ENCODE measurements around the gene PRRC2A. TPM values are rescaled to one million over a fixed set of nuclear protein-coding genes. Genes with fewer than 3 reads are reported as not detected.
A peak's percentile ranks its signal among the peaks of the same experiment; 100 is the strongest.

The PRRC2A gene
- total RNA-seq, 1 donor from 2014 or later = 188 TPM

DNA sequence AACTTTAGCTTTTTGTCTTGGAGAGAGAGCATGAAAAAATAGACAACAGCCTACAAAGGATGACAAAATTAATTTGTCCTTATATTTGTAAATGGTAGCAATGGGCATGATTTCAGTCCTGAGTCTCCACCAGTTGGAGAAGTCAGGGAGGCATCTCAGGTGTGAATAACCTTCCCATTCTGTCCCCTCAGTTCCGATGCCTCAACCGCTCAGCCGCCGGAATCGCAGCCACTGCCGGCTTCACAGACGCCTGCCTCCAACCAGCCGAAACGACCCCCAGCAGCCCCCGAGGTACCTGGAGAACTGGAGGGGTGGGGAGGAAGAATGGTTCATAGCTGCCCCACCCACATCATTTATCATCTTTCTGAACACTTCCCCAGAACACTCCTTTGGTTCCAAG is 3.6 kb downstream of the PRRC2A start:
- no peak overlapping the region for H3K27ac ChIP-seq (ENCODE audit: low read depth, low read length)
- H2AFZ ChIP-seq (ENCODE audit: low read depth, low read length) = no peak overlapping the region
- no peaks in the 10 kb centered on the region for H3K27me3 Mint-ChIP-seq (ENCODE audit: low read depth, unreplicated experiment)
- peaks cover 78% of the 10 kb centered on the region for H4K20me1 ChIP-seq (ENCODE audit: insufficient read depth, low read length)
- H3K4me1 Mint-ChIP-seq (ENCODE audit: low read depth, unreplicated experiment) = peaks cover 9% of the 10 kb centered on the region
- no peak for TF ChIP-seq EZH2 (IDR thresholded peaks at IDR 0.05; ENCODE audit: insufficient read depth, low read length)
- TF ChIP-seq, protein P1, sequence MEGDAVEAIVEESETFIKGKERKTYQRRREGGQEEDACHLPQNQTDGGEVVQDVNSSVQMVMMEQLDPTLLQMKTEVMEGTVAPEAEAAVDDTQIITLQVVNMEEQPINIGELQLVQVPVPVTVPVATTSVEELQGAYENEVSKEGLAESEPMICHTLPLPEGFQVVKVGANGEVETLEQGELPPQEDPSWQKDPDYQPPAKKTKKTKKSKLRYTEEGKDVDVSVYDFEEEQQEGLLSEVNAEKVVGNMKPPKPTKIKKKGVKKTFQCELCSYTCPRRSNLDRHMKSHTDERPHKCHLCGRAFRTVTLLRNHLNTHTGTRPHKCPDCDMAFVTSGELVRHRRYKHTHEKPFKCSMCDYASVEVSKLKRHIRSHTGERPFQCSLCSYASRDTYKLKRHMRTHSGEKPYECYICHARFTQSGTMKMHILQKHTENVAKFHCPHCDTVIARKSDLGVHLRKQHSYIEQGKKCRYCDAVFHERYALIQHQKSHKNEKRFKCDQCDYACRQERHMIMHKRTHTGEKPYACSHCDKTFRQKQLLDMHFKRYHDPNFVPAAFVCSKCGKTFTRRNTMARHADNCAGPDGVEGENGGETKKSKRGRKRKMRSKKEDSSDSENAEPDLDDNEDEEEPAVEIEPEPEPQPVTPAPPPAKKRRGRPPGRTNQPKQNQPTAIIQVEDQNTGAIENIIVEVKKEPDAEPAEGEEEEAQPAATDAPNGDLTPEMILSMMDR (IDR thresholded peaks at IDR 0.05; ENCODE audit: insufficient read depth, low read depth, low read length) = no peak
- H3K9me3 ChIP-seq (ENCODE audit: insufficient read depth, low read depth, low read length) = no peaks in the 10 kb centered on the region
- H3K9me3 Mint-ChIP-seq (ENCODE audit: unreplicated experiment) = no peaks in the 10 kb centered on the region
- peaks cover 84% of the 10 kb centered on the region for H3K79me2 ChIP-seq (ENCODE audit: insufficient read depth, low read length)
- peaks cover 38% of the 10 kb centered on the region for H3K36me3 Mint-ChIP-seq (ENCODE audit: low read depth, unreplicated experiment)
- peaks cover 12% of the 10 kb centered on the region for H3K4me1 ChIP-seq (ENCODE audit: insufficient read depth, low read length)
- H3K36me3 ChIP-seq (ENCODE audit: insufficient read depth, low read length) = peaks cover 50% of the 10 kb centered on the region
- no peaks in the 10 kb centered on the region for H3K27me3 ChIP-seq (ENCODE audit: insufficient read depth, low read length)
- H3K9ac ChIP-seq (ENCODE audit: low read length) = no peak overlapping the region
- H3K27ac Mint-ChIP-seq (ENCODE audit: unreplicated experiment) = no peak overlapping the region
- FAIRE-seq (no peak), DNase-seq (ENCODE audit: low read depth) (no peak)
- H3K4me3 Mint-ChIP-seq (ENCODE audit: unreplicated experiment) = peak overlapping the region; percentile 45
- no peak overlapping the region for H3K4me3 ChIP-seq (ENCODE audit: insufficient read depth, low read depth, low read length)
- no peak overlapping the region for H3K4me2 ChIP-seq (ENCODE audit: low read length)

GRCh38 chr6:31626952-31627351 is 6.4 kb downstream of the PRRC2A start:
- H3K36me3 ChIP-seq (ENCODE audit: insufficient read depth, low read length) = peaks cover 59% of the 10 kb centered on the region
- no peak overlapping the region for H3K27ac ChIP-seq (ENCODE audit: low read depth, low read length)
- H2AFZ ChIP-seq (ENCODE audit: low read depth, low read length) = no peak overlapping the region
- H3K4me3 ChIP-seq (ENCODE audit: insufficient read depth, low read depth, low read length) = no peak overlapping the region
- H3K79me2 ChIP-seq (ENCODE audit: insufficient read depth, low read length) = peaks cover 93% of the 10 kb centered on the region
- no peaks in the 10 kb centered on the region for H3K27me3 Mint-ChIP-seq (ENCODE audit: low read depth, unreplicated experiment)
- DNase-seq (ENCODE audit: low read depth) (no peak), FAIRE-seq (no peak)
- no peaks in the 10 kb centered on the region for H3K27me3 ChIP-seq (ENCODE audit: insufficient read depth, low read length)
- no peak overlapping the region for H3K4me2 ChIP-seq (ENCODE audit: low read length)
- peaks cover 95% of the 10 kb centered on the region for H4K20me1 ChIP-seq (ENCODE audit: insufficient read depth, low read length)
- H3K4me1 ChIP-seq (ENCODE audit: insufficient read depth, low read length) = peaks cover 11% of the 10 kb centered on the region
- H3K9me3 ChIP-seq (ENCODE audit: insufficient read depth, low read depth, low read length) = no peaks in the 10 kb centered on the region
- peak overlapping the region; percentile 30 for H3K9ac ChIP-seq (ENCODE audit: low read length)
- peaks cover 9% of the 10 kb centered on the region for H3K4me1 Mint-ChIP-seq (ENCODE audit: low read depth, unreplicated experiment)
- H3K27ac Mint-ChIP-seq (ENCODE audit: unreplicated experiment) = no peak overlapping the region
- H3K9me3 Mint-ChIP-seq (ENCODE audit: unreplicated experiment) = no peaks in the 10 kb centered on the region
- TF ChIP-seq, protein P1 (IDR thresholded peaks at IDR 0.05; ENCODE audit: insufficient read depth, low read depth, low read length) = no peak
- no peak for TF ChIP-seq EZH2 (IDR thresholded peaks at IDR 0.05; ENCODE audit: insufficient read depth, low read length)
- peaks cover 47% of the 10 kb centered on the region for H3K36me3 Mint-ChIP-seq (ENCODE audit: low read depth, unreplicated experiment)
- H3K4me3 Mint-ChIP-seq (ENCODE audit: unreplicated experiment) = no peak overlapping the region

DNA sequence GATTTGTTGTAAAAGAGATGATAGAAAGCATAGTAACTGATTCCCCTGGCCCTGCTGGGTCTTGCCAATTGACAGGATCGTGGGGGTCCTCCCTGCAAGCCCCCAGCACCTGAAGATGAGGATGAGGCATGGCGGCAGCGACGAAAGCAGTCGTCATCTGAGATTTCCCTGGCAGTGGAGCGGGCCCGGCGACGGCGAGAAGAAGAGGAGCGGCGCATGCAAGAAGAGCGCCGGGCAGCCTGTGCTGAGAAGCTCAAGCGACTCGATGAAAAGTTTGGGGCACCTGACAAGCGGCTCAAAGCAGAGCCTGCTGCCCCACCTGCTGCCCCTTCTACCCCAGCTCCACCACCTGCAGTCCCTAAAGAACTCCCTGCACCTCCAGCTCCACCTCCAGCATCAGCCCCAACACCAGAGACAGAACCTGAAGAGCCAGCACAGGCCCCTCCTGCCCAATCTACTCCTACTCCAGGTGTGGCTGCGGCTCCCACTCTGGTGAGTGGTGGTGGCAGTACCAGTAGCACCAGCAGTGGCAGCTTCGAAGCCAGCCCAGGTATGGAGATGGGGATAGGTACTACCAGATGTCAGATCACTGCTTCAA is 7.3 kb downstream of the PRRC2A start:
- H2AFZ ChIP-seq (ENCODE audit: low read depth, low read length) = no peak overlapping the region
- Mint-ChIP-seq H3K4me1 (ENCODE audit: low read depth, unreplicated experiment) (peaks cover 3% of the 10 kb centered on the region), H3K27ac (ENCODE audit: unreplicated experiment) (no peak overlapping the region), H3K4me3 (ENCODE audit: unreplicated experiment) (peak overlapping the region; percentile 18), H3K27me3 (ENCODE audit: low read depth, unreplicated experiment) (no peaks in the 10 kb centered on the region), H3K36me3 (ENCODE audit: low read depth, unreplicated experiment) (peaks cover 41% of the 10 kb centered on the region), H3K9me3 (ENCODE audit: unreplicated experiment) (no peaks in the 10 kb centered on the region)
- H3K4me3 ChIP-seq (ENCODE audit: insufficient read depth, low read depth, low read length) = no peak overlapping the region
- peaks cover 3% of the 10 kb centered on the region for H3K4me1 ChIP-seq (ENCODE audit: insufficient read depth, low read length)
- no peak for TF ChIP-seq EZH2 (IDR thresholded peaks at IDR 0.05; ENCODE audit: insufficient read depth, low read length)
- TF ChIP-seq, protein P1 (IDR thresholded peaks at IDR 0.05; ENCODE audit: insufficient read depth, low read depth, low read length) = no peak
- H4K20me1 ChIP-seq (ENCODE audit: insufficient read depth, low read length) = peaks cover 95% of the 10 kb centered on the region
- no peaks in the 10 kb centered on the region for H3K9me3 ChIP-seq (ENCODE audit: insufficient read depth, low read depth, low read length)
- H3K27ac ChIP-seq (ENCODE audit: low read depth, low read length) = no peak overlapping the region
- DNase-seq (ENCODE audit: low read depth) (no peak), FAIRE-seq (no peak)
- H3K27me3 ChIP-seq (ENCODE audit: insufficient read depth, low read length) = no peaks in the 10 kb centered on the region
- H3K79me2 ChIP-seq (ENCODE audit: insufficient read depth, low read length) = peaks cover 93% of the 10 kb centered on the region
- no peak overlapping the region for H3K4me2 ChIP-seq (ENCODE audit: low read length)
- H3K9ac ChIP-seq (ENCODE audit: low read length) = no peak overlapping the region
- H3K36me3 ChIP-seq (ENCODE audit: insufficient read depth, low read length) = peaks cover 58% of the 10 kb centered on the region
